ENCODE data around the gene PPIH. TPM values are rescaled to one million over a fixed set of nuclear protein-coding genes. Genes with fewer than 3 reads are reported as not detected.
A peak's percentile ranks its signal among the peaks of the same experiment; 100 is the strongest.

PPIH gene
- total RNA-seq, 1 experiment from 2014 or later: 78.5 TPM

DNA sequence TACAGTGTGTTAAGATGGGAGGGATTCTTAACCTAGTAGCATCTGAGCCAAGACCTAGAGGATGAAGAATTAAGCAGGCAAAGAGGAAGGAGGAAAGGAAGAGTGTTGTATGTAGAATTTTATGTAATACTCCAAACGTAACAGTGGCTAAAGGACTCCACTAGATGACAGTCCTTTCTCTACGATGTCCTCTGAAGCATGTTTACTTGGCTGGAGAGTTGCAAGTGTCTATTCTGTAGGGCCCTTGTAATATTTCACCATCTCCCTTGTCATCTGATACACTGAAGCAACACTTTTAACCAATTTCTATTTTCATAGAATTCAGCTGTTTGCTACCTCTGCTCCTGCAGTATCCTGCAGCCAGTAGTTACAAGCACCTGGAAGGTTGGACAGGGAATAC, 21.8 kb downstream of the PPIH start:
- ChIA-PET POLR2A (no interaction called here), CTCF (interaction anchor here (0.5 kb wide), 1 partner anchor 21 kb away, joined by 3 read pairs; no protein-coding TSS in a partner anchor)
- Histone ChIP-seq H3K27me3 (ENCODE audit: control insufficient read depth, insufficient read depth, low read length) (no peaks in the 10 kb centered on the region), H3K4me3 (ENCODE audit: low read depth in 2 of 2, low read length in 2 of 2) (no peak overlapping the region), H3K9me3 (ENCODE audit: control insufficient read depth, insufficient read depth, low read depth, low read length) (no peaks in the 10 kb centered on the region), H3K4me1 (ENCODE audit: control insufficient read depth, insufficient read depth, low read length) (peaks cover 17% of the 10 kb centered on the region), H3K27ac (ENCODE audit: low read length) (no peak overlapping the region; the same call in 1 of the 2 replicates), H3K36me3 (ENCODE audit: control insufficient read depth, insufficient read depth, low read length) (peaks cover 17% of the 10 kb centered on the region)
- intact Hi-C loops (cut with micrococcal nuclease; ENCODE audit: unreplicated experiment): no loop called here
- in situ Hi-C loops (cut with HindIII; ENCODE audit: low pct_unique_long_range_greater_than_20kb, low sequenced_read_pairs): no loop called here
- BruUV-seq (replicated peaks): no TSS peak
- DNase-seq (ENCODE audit: low read depth, low spot score): no peak
- ATAC-seq: no peak
- no peak for TF ChIP-seq POLR2AphosphoS5 (IDR thresholded peaks at IDR 0.05; ENCODE audit: low read depth, low read length)
- no peak for TF ChIP-seq TCF7L2 (IDR thresholded peaks at IDR 0.05; ENCODE audit: low read depth, low read length)
- no peak for TF ChIP-seq REST (IDR thresholded peaks at IDR 0.05; ENCODE audit: insufficient read depth in 1 of 2, low read depth in 2 of 2, low read length in 1 of 2)
- TF ChIP-seq SIN3A (IDR thresholded peaks at IDR 0.05; ENCODE audit: borderline replicate concordance, insufficient read depth, low read depth, low read length): no peak
- TF ChIP-seq, protein P1, sequence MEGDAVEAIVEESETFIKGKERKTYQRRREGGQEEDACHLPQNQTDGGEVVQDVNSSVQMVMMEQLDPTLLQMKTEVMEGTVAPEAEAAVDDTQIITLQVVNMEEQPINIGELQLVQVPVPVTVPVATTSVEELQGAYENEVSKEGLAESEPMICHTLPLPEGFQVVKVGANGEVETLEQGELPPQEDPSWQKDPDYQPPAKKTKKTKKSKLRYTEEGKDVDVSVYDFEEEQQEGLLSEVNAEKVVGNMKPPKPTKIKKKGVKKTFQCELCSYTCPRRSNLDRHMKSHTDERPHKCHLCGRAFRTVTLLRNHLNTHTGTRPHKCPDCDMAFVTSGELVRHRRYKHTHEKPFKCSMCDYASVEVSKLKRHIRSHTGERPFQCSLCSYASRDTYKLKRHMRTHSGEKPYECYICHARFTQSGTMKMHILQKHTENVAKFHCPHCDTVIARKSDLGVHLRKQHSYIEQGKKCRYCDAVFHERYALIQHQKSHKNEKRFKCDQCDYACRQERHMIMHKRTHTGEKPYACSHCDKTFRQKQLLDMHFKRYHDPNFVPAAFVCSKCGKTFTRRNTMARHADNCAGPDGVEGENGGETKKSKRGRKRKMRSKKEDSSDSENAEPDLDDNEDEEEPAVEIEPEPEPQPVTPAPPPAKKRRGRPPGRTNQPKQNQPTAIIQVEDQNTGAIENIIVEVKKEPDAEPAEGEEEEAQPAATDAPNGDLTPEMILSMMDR (IDR thresholded peaks at IDR 0.05): no peak

DNA sequence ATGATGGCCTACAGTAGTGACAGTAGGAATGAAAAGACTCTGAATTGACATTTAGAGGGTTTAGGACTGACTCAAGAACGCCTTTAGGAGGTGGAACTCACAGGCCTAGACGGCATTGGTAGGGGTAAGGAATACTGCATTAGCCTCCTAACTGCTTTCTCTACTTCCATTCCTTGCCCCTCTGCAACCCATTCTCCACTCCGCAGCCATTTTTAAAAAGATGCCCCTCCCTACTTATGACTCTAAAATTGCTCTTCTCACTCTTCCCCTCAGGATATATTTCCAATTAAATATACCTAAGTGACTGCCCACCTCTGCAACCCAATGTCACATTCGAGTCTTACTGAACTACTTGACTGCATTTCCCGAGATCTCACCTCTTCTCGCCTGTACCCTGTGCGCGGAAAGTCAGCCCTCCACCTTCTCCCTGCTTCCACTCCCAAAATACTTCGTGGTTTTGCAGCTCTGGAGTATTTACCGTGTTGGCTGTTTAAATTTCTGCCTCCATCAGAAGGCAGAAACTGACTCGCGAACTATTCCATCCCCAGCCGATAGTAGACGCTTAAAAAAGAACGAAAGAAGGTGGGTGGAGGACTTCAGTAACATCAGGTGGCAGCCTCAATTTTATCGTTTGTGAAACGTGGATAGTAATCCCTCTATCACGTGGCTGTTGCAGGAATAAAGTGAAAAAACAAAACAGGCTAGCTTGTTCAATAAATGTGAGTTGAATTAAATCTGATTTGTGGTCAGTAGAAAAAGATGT, 22.9 kb downstream of the PPIH start:
- TF ChIP-seq, protein P1 (IDR thresholded peaks at IDR 0.05): no peak
- no peak for TF ChIP-seq REST (IDR thresholded peaks at IDR 0.05; ENCODE audit: insufficient read depth in 1 of 2, low read depth in 2 of 2, low read length in 1 of 2)
- TF ChIP-seq TCF7L2 (IDR thresholded peaks at IDR 0.05; ENCODE audit: low read depth, low read length): no peak
- TF ChIP-seq POLR2AphosphoS5 (IDR thresholded peaks at IDR 0.05; ENCODE audit: low read depth, low read length): no peak
- TF ChIP-seq SIN3A (IDR thresholded peaks at IDR 0.05; ENCODE audit: borderline replicate concordance, insufficient read depth, low read depth, low read length): no peak
- Histone ChIP-seq H3K9me3 (ENCODE audit: control insufficient read depth, insufficient read depth, low read depth, low read length) (no peaks in the 10 kb centered on the region), H3K27me3 (ENCODE audit: control insufficient read depth, insufficient read depth, low read length) (no peaks in the 10 kb centered on the region), H3K36me3 (ENCODE audit: control insufficient read depth, insufficient read depth, low read length) (peaks cover 27% of the 10 kb centered on the region), H3K4me3 (ENCODE audit: low read depth in 2 of 2, low read length in 2 of 2) (peak overlapping the region; percentile 69 to 97), H3K27ac (ENCODE audit: low read length) (peak overlapping the region; percentile 99), H3K4me1 (ENCODE audit: control insufficient read depth, insufficient read depth, low read length) (peaks cover 27% of the 10 kb centered on the region)
- DNase-seq (ENCODE audit: low read depth, low spot score) (no peak), ATAC-seq (no peak)
- intact Hi-C loops (cut with micrococcal nuclease; ENCODE audit: unreplicated experiment): no loop called here
- POLR2A ChIA-PET: interaction anchor here (0.6 kb wide), 1 partner anchor 10 kb away, joined by 3 read pairs; no protein-coding TSS in a partner anchor
- CTCF ChIA-PET: no interaction called here
- TSS peak; percentile 99 for BruUV-seq (replicated peaks)
- in situ Hi-C loops (cut with HindIII; ENCODE audit: low pct_unique_long_range_greater_than_20kb, low sequenced_read_pairs): no loop called here
